Measurements from ENCODE around the gene KSR2. TPM values are rescaled to one million over a fixed set of nuclear protein-coding genes. Genes with fewer than 3 reads are reported as not detected.

KSR2 gene
- total RNA-seq, 2 donors from 2014 or later = 1.1 to 2.0 TPM

GRCh38 chr12:117882603-117883184 lies 86.1 kb downstream of the KSR2 start:
- no peak overlapping the region for H3K27ac ChIP-seq (ENCODE audit: low read depth, low read length)
- H3K9me3 ChIP-seq (ENCODE audit: control insufficient read depth, low read length) = no peaks in the 10 kb centered on the region
- H3K4me1 Mint-ChIP-seq = peaks cover 7% of the 10 kb centered on the region
- H3K4me1 ChIP-seq (ENCODE audit: control insufficient read depth, insufficient read depth, low read length) = no peaks in the 10 kb centered on the region
- H3K4me3 ChIP-seq (ENCODE audit: low read length) = no peak overlapping the region
- no peak for DNase-seq
- no peaks in the 10 kb centered on the region for H3K36me3 ChIP-seq (ENCODE audit: control insufficient read depth, insufficient read depth, low read length)
- TF ChIP-seq CTCF (conservative IDR thresholded peaks at IDR 0.05) = no peak
- no peak overlapping the region for H3K27ac Mint-ChIP-seq
- H3K4me3 Mint-ChIP-seq = no peak overlapping the region
- H3K9me3 Mint-ChIP-seq = no peaks in the 10 kb centered on the region
- H3K9ac ChIP-seq (ENCODE audit: extremely low read depth, low read length, poor library complexity, severe bottlenecking) = no peak overlapping the region
- H3K27me3 Mint-ChIP-seq (ENCODE audit: insufficient read depth) = peaks cover 13% of the 10 kb centered on the region
- no peaks in the 10 kb centered on the region for H3K36me3 Mint-ChIP-seq (ENCODE audit: low read depth)
- no peaks in the 10 kb centered on the region for H3K27me3 ChIP-seq (ENCODE audit: control insufficient read depth, insufficient read depth, low read length, poor library complexity, severe bottlenecking)

- Histone ChIP-seq H3K27me3 (ENCODE audit: control insufficient read depth, insufficient read depth, low read length, poor library complexity, severe bottlenecking) (no peaks in the 10 kb centered on the region), H3K9ac (ENCODE audit: extremely low read depth, low read length, poor library complexity, severe bottlenecking) (no peak overlapping the region), H3K36me3 (ENCODE audit: control insufficient read depth, insufficient read depth, low read length) (no peaks in the 10 kb centered on the region), H3K27ac (ENCODE audit: low read depth, low read length) (no peak overlapping the region), H3K4me3 (ENCODE audit: low read length) (no peak overlapping the region), H3K4me1 (ENCODE audit: control insufficient read depth, insufficient read depth, low read length) (no peaks in the 10 kb centered on the region), H3K9me3 (ENCODE audit: control insufficient read depth, low read length) (no peaks in the 10 kb centered on the region)
- DNase-seq = no peak
- 100% methylated on average over 1 of the region's 1 CpG; no CpG with 5 or more reads in 1 of the 2 experiments for WGBS, 2 experiments (ENCODE audit: insufficient coverage in 1 of 2, insufficient read length in 1 of 2)
- Mint-ChIP-seq H3K36me3 (ENCODE audit: low read depth) (no peaks in the 10 kb centered on the region), H3K27ac (no peak overlapping the region), H3K9me3 (no peaks in the 10 kb centered on the region), H3K27me3 (ENCODE audit: insufficient read depth) (peaks cover 13% of the 10 kb centered on the region), H3K4me1 (peaks cover 7% of the 10 kb centered on the region), H3K4me3 (no peak overlapping the region)
- no peak for TF ChIP-seq CTCF (conservative IDR thresholded peaks at IDR 0.05)
Observed at GRCh38 chr12:117882181-117882580, 86.6 kb downstream of the KSR2 start.

- Histone ChIP-seq H3K9ac (ENCODE audit: extremely low read depth, low read length, poor library complexity, severe bottlenecking) (no peak overlapping the region), H3K9me3 (ENCODE audit: control insufficient read depth, low read length) (no peaks in the 10 kb centered on the region), H3K27me3 (ENCODE audit: control insufficient read depth, insufficient read depth, low read length, poor library complexity, severe bottlenecking) (no peaks in the 10 kb centered on the region), H3K36me3 (ENCODE audit: control insufficient read depth, insufficient read depth, low read length) (no peaks in the 10 kb centered on the region), H3K4me1 (ENCODE audit: control insufficient read depth, insufficient read depth, low read length) (no peaks in the 10 kb centered on the region), H3K27ac (ENCODE audit: low read depth, low read length) (no peak overlapping the region), H3K4me3 (ENCODE audit: low read length) (no peak overlapping the region)
- no peak for TF ChIP-seq CTCF (conservative IDR thresholded peaks at IDR 0.05)
- no peaks in the 10 kb centered on the region for H3K9me3 Mint-ChIP-seq
- no peak overlapping the region for H3K27ac Mint-ChIP-seq
- no peaks in the 10 kb centered on the region for H3K36me3 Mint-ChIP-seq (ENCODE audit: low read depth)
- DNase-seq = no peak
- peaks cover 7% of the 10 kb centered on the region for H3K4me1 Mint-ChIP-seq
- no peak overlapping the region for H3K4me3 Mint-ChIP-seq
- peaks cover 13% of the 10 kb centered on the region for H3K27me3 Mint-ChIP-seq (ENCODE audit: insufficient read depth)
Observed at GRCh38 chr12:117881517-117881916, 87.3 kb downstream of the KSR2 start.

Measured in endodermal cell (in vitro differentiated cells).